GM18873 (cell line): ENCODE data around the gene OR6P1.

ENCODE experiments used
- ATAC-seq: cut with Tn5 transposase; IDR thresholded peaks from one replicate; pipeline ENCODE4 v1.9.1; 2021; ENCODE audit warnings: mild to moderate bottlenecking, moderate library complexity, moderate number of reproducible peaks; ENCODE audit not compliant: unreplicated experiment, low FRiP score

Gene OR6P1

GRCh38 chr1:158520021-158520420 is 50.4 kb downstream of the OR6P1 start:
- ATAC-seq: no peak

GRCh38 chr1:158516966-158517365 is 53.4 kb downstream of the OR6P1 start:
- ATAC-seq: no peak
